GM12878 (cell line): Measurements from ENCODE around the gene SPRY4. TPM values are rescaled to one million over a fixed set of nuclear protein-coding genes. Genes with fewer than 3 reads are reported as not detected.

ENCODE experiments used
- ATAC-seq: fragments of 200-7000 bp; cut with Tn5 transposase; 3 replicates; pipeline ENCODE4 v1.9.1; 2020; ENCODE audit warnings: mild to moderate bottlenecking, moderate library complexity
- BruUV-seq: library from RNA; stranded (reverse); fragments of 400-500 nt; replicated peaks from 2 replicates; lab custom pipeline; 2021; lab: Mats Ljungman, UMichigan
- CTCF ChIA-PET: fragments of 300-600 bp; sonication (Branson Sonifier 250); formaldehyde crosslinking; extraction: SDS; loops from one replicate; lab custom pipeline; 2021; ENCODE audit warnings: inconsistent platforms; lab: Yijun Ruan, JAX
- POLR2A ChIA-PET: fragments of 350-600 bp; formaldehyde crosslinking; extraction: SDS; loops from one replicate; lab custom pipeline; 2021; ENCODE audit warnings: inconsistent platforms; lab: Charles Lee
- RAD21 ChIA-PET: fragments of 300-600 bp; sonication (Branson Sonifier 250); formaldehyde crosslinking; loops from one replicate; lab custom pipeline; 2023; ENCODE audit warnings: antibody characterized with exemption; ENCODE audit not compliant: unreplicated experiment; lab: Charles Lee
- SMC1A ChIA-PET: fragments of 300-600 bp; sonication (Branson Sonifier 250); formaldehyde crosslinking; loops from one replicate; lab custom pipeline; 2023; ENCODE audit not compliant: unreplicated experiment, uncharacterized antibody; lab: Charles Lee
- DNase-seq: peaks from one replicate; pipeline ENCODE4 v3.0.0-alpha.2; 2011; ENCODE audit warnings: low read depth, low spot score
- FAIRE-seq: peaks from 3 replicates; lab custom pipeline; 2011; peaks lifted over from hg19 to GRCh38; lab: Jason Lieb, UNC
- H2AFZ ChIP-seq: 2 replicates; pipeline ENCODE4 v1.6.0; 2011; ENCODE audit warnings: low read depth, low read length, control low read depth; ENCODE audit not compliant: control insufficient read depth
- H3K27ac ChIP-seq: 2 replicates; pipeline ENCODE4 v1.5.1; 2011; ENCODE audit warnings: control low read depth; ENCODE audit not compliant: control insufficient read depth, insufficient read depth
- H3K27me3 ChIP-seq, 2 experiments: replicated peaks in 1 of 2; 2 replicates each; pipeline versions ENCODE4 v1.6.0 to v1.6.1; 2011; ENCODE audit warnings: low read length in 1 of 2; ENCODE audit not compliant: control insufficient read depth in 2 of 2, insufficient read depth in 2 of 2
- H3K36me3 ChIP-seq, 2 experiments: 2 replicates each; pipeline ENCODE4 v1.5.1; 2011; ENCODE audit warnings: low read length in 1 of 2; ENCODE audit not compliant: control insufficient read depth in 2 of 2, insufficient read depth in 2 of 2
- H3K4me1 ChIP-seq: 2 replicates; pipeline ENCODE4 v1.6.1; 2011; ENCODE audit warnings: mild to moderate bottlenecking, low read length, moderate library complexity, mixed read lengths; ENCODE audit not compliant: control insufficient read depth, insufficient read depth
- H3K4me2 ChIP-seq: 2 replicates; pipeline ENCODE4 v1.6.0; 2011; ENCODE audit warnings: control low read depth; ENCODE audit not compliant: control insufficient read depth, insufficient read depth
- H3K4me3 ChIP-seq: fragments of 200-600 bp; sonication (generic); 2 replicates; pipeline ENCODE4 v1.5.1; 2016
- H3K79me2 ChIP-seq: 2 replicates; pipeline ENCODE4 v1.6.0; 2011; ENCODE audit warnings: low read length; ENCODE audit not compliant: control insufficient read depth, insufficient read depth
- H3K9ac ChIP-seq: 2 replicates; pipeline ENCODE4 v1.8.0; 2011; ENCODE audit warnings: low read length, control low read depth, mixed read lengths; ENCODE audit not compliant: control insufficient read depth, insufficient read depth
- H3K9me3 ChIP-seq: replicated peaks from 3 replicates; pipeline ENCODE4 v1.5.1; 2011; ENCODE audit warnings: mild to moderate bottlenecking, low read length; ENCODE audit not compliant: control insufficient read depth, insufficient read depth
- H4K20me1 ChIP-seq: 2 replicates; pipeline ENCODE4 v1.6.0; 2011; ENCODE audit not compliant: control insufficient read depth, insufficient read depth
- BACH1 ChIP-seq: fragments of 450-650 bp; IDR thresholded peaks from 2 replicates; pipeline ENCODE4 v1.6.1; 2017; ENCODE audit warnings: mild to moderate bottlenecking, borderline replicate concordance
- CREB1 ChIP-seq: IDR thresholded peaks from 2 replicates; pipeline ENCODE4 v1.6.1; 2012; ENCODE audit warnings: low read depth, mild to moderate bottlenecking, inconsistent platforms
- MYB ChIP-seq: fragments of 150-350 bp; IDR thresholded peaks from 2 replicates; pipeline ENCODE4 v1.6.1; 2014; ENCODE audit warnings: mild to moderate bottlenecking, low read depth, low read length, borderline replicate concordance
- RUNX3 ChIP-seq: IDR thresholded peaks from 2 replicates; pipeline ENCODE4 v1.6.1; 2012; ENCODE audit warnings: low read length, inconsistent platforms
- SMC3 ChIP-seq: IDR thresholded peaks from 2 replicates; pipeline ENCODE4 v1.6.1; 2011; ENCODE audit warnings: low read length, improper control_type of control experiment, borderline replicate concordance
- SREBF2 ChIP-seq: IDR thresholded peaks from 2 replicates; pipeline ENCODE4 v1.6.1; 2012; ENCODE audit warnings: mild to moderate bottlenecking, low read length
- SUZ12 ChIP-seq: fragments of 200-600 bp; sonication (generic); IDR thresholded peaks from one replicate; pipeline ENCODE4 v1.6.1; 2018; ENCODE audit warnings: antibody characterized with exemption, mild to moderate bottlenecking; ENCODE audit not compliant: unreplicated experiment
- ZNF207 ChIP-seq: fragments of 450-650 bp; IDR thresholded peaks from 2 replicates; pipeline ENCODE4 v1.6.1; 2014; ENCODE audit warnings: antibody characterized with exemption, mild to moderate bottlenecking, borderline replicate concordance
- ZNF687 ChIP-seq: fragments of 450-650 bp; IDR thresholded peaks from 2 replicates; pipeline ENCODE4 v1.6.1; 2017; ENCODE audit warnings: mild to moderate bottlenecking, moderate library complexity
- WGBS: methylation state at CpG from one replicate; pipeline ENCODE4 v1.1.6; 2016; ENCODE audit warnings: low lambda C conversion rate; ENCODE audit not compliant: insufficient replicate concordance, insufficient coverage; ENCODE audit errors: missing lambda C conversion rate; 5-methylcytosine and 5-hydroxymethylcytosine counted together
- in situ Hi-C: fragments of 300-500 bp; cut with MboI; formaldehyde crosslinking; loops from 9 replicates; pipeline ENCODE4 v1.14.3; 2018; ENCODE audit warnings: mixed read lengths
- intact Hi-C: fragments of 100-400 bp; cut with micrococcal nuclease; formaldehyde crosslinking; loops from one replicate; pipeline ENCODE4 v1.14.2; 2022; ENCODE audit not compliant: unreplicated experiment
- polyA plus RNA-seq, 11 experiments: library from polyadenylated mRNA; depleted of rRNA in 4 of 11; unstranded in 6 of 11; stranded (reverse) in 5 of 11; fragments of >200 nt; fragmentation: Nextera tagmentation in 4 of 11; fragmentation: Illumina TruSeq in 1 of 11; extraction: Ambion mirVana in 4 of 11; extraction: Trizol in 1 of 11; gene quantifications; 1 replicate in 1 of 11; 2 replicates in 10 of 11; pipeline versions ENCODE4 v1.2.1 to v1.2.3, GENCODE V29; 2011 to 2016; ENCODE audit warnings: inconsistent platforms in 2 of 11, missing spikeins in 2 of 11, low read depth in 1 of 11
- total RNA-seq, 4 experiments: library from RNA; depleted of rRNA in 3 of 4; stranded (reverse); fragments of >200 nt in 3 of 4; fragmentation: Illumina TruSeq in 1 of 4; extraction: Trizol in 1 of 4; gene quantifications; 2 replicates each; pipeline versions ENCODE4 v1.2.1 to v1.2.3, GENCODE V29; 2013 to 2021
- TF ChIP-seq, protein P1 (sequence below): fragments of 450-650 bp; formaldehyde crosslinking; IDR thresholded peaks from 2 replicates; pipeline ENCODE4 v1.4.0; 2020; ENCODE audit warnings: mild to moderate bottlenecking, moderate library complexity
- TF ChIP-seq, protein P2 (sequence below): fragments of 450-650 bp; IDR thresholded peaks from 2 replicates; pipeline ENCODE4 v1.6.1; 2016; ENCODE audit warnings: mild to moderate bottlenecking

The SPRY4 gene
- total and polyA plus RNA-seq, 10 of the 15 experiments (the other 5 are each of a cell fraction or from before 2014, with no cell fraction given): 0.04 to 1.4 (median 0.18) TPM; not detected in 1

- TF ChIP-seq, protein P1, sequence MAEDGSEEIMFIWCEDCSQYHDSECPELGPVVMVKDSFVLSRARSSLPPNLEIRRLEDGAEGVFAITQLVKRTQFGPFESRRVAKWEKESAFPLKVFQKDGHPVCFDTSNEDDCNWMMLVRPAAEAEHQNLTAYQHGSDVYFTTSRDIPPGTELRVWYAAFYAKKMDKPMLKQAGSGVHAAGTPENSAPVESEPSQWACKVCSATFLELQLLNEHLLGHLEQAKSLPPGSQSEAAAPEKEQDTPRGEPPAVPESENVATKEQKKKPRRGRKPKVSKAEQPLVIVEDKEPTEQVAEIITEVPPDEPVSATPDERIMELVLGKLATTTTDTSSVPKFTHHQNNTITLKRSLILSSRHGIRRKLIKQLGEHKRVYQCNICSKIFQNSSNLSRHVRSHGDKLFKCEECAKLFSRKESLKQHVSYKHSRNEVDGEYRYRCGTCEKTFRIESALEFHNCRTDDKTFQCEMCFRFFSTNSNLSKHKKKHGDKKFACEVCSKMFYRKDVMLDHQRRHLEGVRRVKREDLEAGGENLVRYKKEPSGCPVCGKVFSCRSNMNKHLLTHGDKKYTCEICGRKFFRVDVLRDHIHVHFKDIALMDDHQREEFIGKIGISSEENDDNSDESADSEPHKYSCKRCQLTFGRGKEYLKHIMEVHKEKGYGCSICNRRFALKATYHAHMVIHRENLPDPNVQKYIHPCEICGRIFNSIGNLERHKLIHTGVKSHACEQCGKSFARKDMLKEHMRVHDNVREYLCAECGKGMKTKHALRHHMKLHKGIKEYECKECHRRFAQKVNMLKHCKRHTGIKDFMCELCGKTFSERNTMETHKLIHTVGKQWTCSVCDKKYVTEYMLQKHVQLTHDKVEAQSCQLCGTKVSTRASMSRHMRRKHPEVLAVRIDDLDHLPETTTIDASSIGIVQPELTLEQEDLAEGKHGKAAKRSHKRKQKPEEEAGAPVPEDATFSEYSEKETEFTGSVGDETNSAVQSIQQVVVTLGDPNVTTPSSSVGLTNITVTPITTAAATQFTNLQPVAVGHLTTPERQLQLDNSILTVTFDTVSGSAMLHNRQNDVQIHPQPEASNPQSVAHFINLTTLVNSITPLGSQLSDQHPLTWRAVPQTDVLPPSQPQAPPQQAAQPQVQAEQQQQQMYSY (CRISPR knock-in tag): no peak
- TF ChIP-seq SMC3 (no peak), SREBF2 (no peak), RUNX3 (no peak)
These were observed 518 bp downstream of the SPRY4 start (continued) for GRCh38 chr5:142324136-142324870.

- no peak overlapping the region for H3K27ac ChIP-seq
- TF ChIP-seq, protein P2, sequence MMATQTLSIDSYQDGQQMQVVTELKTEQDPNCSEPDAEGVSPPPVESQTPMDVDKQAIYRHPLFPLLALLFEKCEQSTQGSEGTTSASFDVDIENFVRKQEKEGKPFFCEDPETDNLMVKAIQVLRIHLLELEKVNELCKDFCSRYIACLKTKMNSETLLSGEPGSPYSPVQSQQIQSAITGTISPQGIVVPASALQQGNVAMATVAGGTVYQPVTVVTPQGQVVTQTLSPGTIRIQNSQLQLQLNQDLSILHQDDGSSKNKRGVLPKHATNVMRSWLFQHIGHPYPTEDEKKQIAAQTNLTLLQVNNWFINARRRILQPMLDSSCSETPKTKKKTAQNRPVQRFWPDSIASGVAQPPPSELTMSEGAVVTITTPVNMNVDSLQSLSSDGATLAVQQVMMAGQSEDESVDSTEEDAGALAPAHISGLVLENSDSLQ: no peak
- TF ChIP-seq CREB1 (no peak), SUZ12 (no peak), ZNF207 (no peak), ZNF687 (no peak), BACH1 (no peak), MYB (no peak)
These were observed 1.2 kb downstream of the SPRY4 start for GRCh38 chr5:142323480-142324135.

More at GRCh38 chr5:142323480-142324135, 1.2 kb downstream of the SPRY4 start:
- peak overlapping the region; percentile 62 for H3K4me3 ChIP-seq
- H2AFZ ChIP-seq: no peak overlapping the region
- peaks cover 0 to 4% of the 10 kb centered on the region in 2 experiments; a peak in 1 of 4 replicates for H3K27me3 ChIP-seq
- RAD21 ChIA-PET: interaction anchor here (2.3 to 2.9 kb wide), 2 partner anchors 34 to 101 kb away, joined by 10 to 14 read pairs; no protein-coding TSS in a partner anchor
- SMC1A ChIA-PET: interaction anchor here (0.8 to 1.4 kb wide), 4 partner anchors 8 to 762 kb away, joined by 3 to 5 read pairs (median 3); no protein-coding TSS in a partner anchor
- FAIRE-seq: no peak
- in situ Hi-C loops (no loop called here), intact Hi-C loops (loop anchor here (5.0 kb wide), 1 partner anchor 101 kb away; no protein-coding TSS in a partner anchor)
- H3K9me3 ChIP-seq: no peaks in the 10 kb centered on the region
- H3K4me2 ChIP-seq: peak overlapping the region; percentile 85
- no peak overlapping the region; the same call in 1 of the 2 replicates for H3K9ac ChIP-seq
- H3K4me1 ChIP-seq: peaks cover 6% of the 10 kb centered on the region
- H3K79me2 ChIP-seq: peaks cover 10% of the 10 kb centered on the region; the same call in 1 of the 2 replicates
- CTCF ChIA-PET: interaction anchor here (0.5 to 1.5 kb wide), 5 partner anchors 11 to 374 kb away, joined by 3 to 4 read pairs (median 3); no protein-coding TSS in a partner anchor
- no peak for DNase-seq
- WGBS: 38% methylated on average over 19 of the region's 19 CpGs
- ATAC-seq: no peak
- H3K36me3 ChIP-seq: no peaks in the 10 kb centered on the region
- POLR2A ChIA-PET: interaction anchor here (1.0 to 1.4 kb wide), 2 partner anchors 34 to 97 kb away, joined by 5 to 6 read pairs; no protein-coding TSS in a partner anchor
- BruUV-seq: no TSS peak
- H4K20me1 ChIP-seq: no peaks in the 10 kb centered on the region
